Muscle of leg (tissue), 16 donors: ENCODE measurements around the gene GALNT13. TPM values are rescaled to one million over a fixed set of nuclear protein-coding genes. Genes with fewer than 3 reads are reported as not detected.

ENCODE experiments used
- DNase-seq: peaks from one replicate; pipeline ENCODE4 v3.0.0; 2013
- H3K27ac ChIP-seq: one replicate; pipeline ENCODE4 v1.5.1; 2013; ENCODE audit warnings: mild to moderate bottlenecking, low read length, control low read depth
- H3K27me3 ChIP-seq: one replicate; pipeline ENCODE4 v1.6.1; 2013; ENCODE audit warnings: low read length; ENCODE audit not compliant: control insufficient read depth, insufficient read depth
- H3K36me3 ChIP-seq: one replicate; pipeline ENCODE4 v1.6.1; 2013; ENCODE audit warnings: low read length; ENCODE audit not compliant: control insufficient read depth, insufficient read depth
- H3K4me1 ChIP-seq: one replicate; pipeline ENCODE4 v1.6.1; 2013; ENCODE audit warnings: low read length; ENCODE audit not compliant: control insufficient read depth, insufficient read depth
- H3K4me3 ChIP-seq: one replicate; pipeline ENCODE4 v1.5.1; 2013; ENCODE audit warnings: low read length, control low read depth
- H3K9me3 ChIP-seq: replicated peaks from 2 replicates; pipeline ENCODE4 v1.6.1; 2013; ENCODE audit warnings: low read depth, low read length; ENCODE audit not compliant: control insufficient read depth
- WGBS: methylation state at CpG from one replicate; pipeline ENCODE4 v1.1.5; 2013; ENCODE audit warnings: missing lambda C conversion rate; ENCODE audit not compliant: insufficient coverage; 5-methylcytosine and 5-hydroxymethylcytosine counted together
- long read RNA-seq, 11 donors: transcript quantifications; one replicate each; lab custom pipeline, GENCODE V29; 2026
- polyA plus RNA-seq, 8 donors: library from polyadenylated mRNA; unstranded; fragments of 120-200 nt; gene quantifications; one replicate each; pipeline versions ENCODE4 v1.2.1 to v1.2.3, GENCODE V29; 2013; ENCODE audit warnings: inconsistent platforms in 1 of 8, low replicate concordance in 1 of 8; ENCODE audit not compliant: insufficient read length in 8 of 8, insufficient read depth in 1 of 8
- total RNA-seq: library from RNA; stranded (reverse); fragments of 120-200 nt; gene quantifications from one replicate; pipeline ENCODE4 v1.2.4, GENCODE V29; 2013

GALNT13 gene
- 0.31 TPM for total RNA-seq
- 1 to 10 TPM in 1 of 8 donors, under 1 TPM in 7; 0.18 to 1.5 (median 0.46) TPM for polyA plus RNA-seq
- long read RNA-seq, donor 1, result 0 reads
- long read RNA-seq, donor 2, result 0 reads
- long read RNA-seq, donor 3, result 0 reads
- long read RNA-seq, donor 4, result 0 reads
- long read RNA-seq, donor 5, result 0 reads
- long read RNA-seq, donor 6, result 0 reads
- long read RNA-seq, donor 7, result 0 reads
- long read RNA-seq, donor 8, result 0 reads
- long read RNA-seq, donor 9, result 0 reads
- long read RNA-seq, donor 10, result 0 reads
- long read RNA-seq, donor 11, result 0 reads

GRCh38 chr2:153871231-153872221, at the start of gene GALNT13:
Gene GALNT13 (plus strand): TSS chr2:153871922.
- peaks cover 8% of the 10 kb centered on the region for H3K4me1 ChIP-seq
- H3K9me3 ChIP-seq, result no peaks in the 10 kb centered on the region
- under 1% methylated on average over 91 of the region's 93 CpGs for WGBS
- no peaks in the 10 kb centered on the region for H3K36me3 ChIP-seq
- peaks cover 30% of the 10 kb centered on the region for H3K27me3 ChIP-seq
- peak; percentile 77 for DNase-seq
- no peak within 1 kb of the TSS for H3K27ac ChIP-seq
- peak within 1 kb of the TSS; percentile 35 for H3K4me3 ChIP-seq

- no peaks in the 10 kb centered on the region for H3K36me3 ChIP-seq
- peaks cover 4% of the 10 kb centered on the region for H3K9me3 ChIP-seq
- H3K27me3 ChIP-seq, result no peaks in the 10 kb centered on the region
- H3K4me1 ChIP-seq, result no peaks in the 10 kb centered on the region
- no CpG with 5 or more reads among the region's 1 CpG for WGBS
- no peak overlapping the region for H3K4me3 ChIP-seq
- no peak for DNase-seq
- H3K27ac ChIP-seq, result no peak overlapping the region
These were observed 47.8 kb upstream of the GALNT13 start for GRCh38 chr2:153823880-153824279.

DNA sequence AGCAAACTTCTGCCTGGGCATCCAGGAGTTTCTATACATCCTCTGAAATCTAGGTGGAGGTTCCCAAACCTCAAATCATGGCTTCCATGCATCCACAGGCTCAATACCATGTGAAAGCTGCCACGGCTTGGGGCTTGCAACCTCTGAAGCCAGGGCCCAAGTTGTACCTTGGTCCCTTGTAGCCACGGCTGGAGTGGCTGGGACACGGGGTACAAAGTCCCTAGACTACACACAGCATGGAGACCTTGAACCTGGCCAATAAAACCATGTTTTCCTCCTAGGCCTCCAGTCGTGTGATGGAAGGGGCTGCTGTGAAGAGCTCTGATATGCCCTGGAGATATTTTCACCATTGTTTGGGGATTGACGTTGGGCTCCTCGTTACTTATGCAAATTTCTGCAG, 43.4 kb upstream of the GALNT13 start:
- peaks cover 3% of the 10 kb centered on the region for H3K9me3 ChIP-seq
- no peak overlapping the region for H3K4me3 ChIP-seq
- no peak for DNase-seq
- no peaks in the 10 kb centered on the region for H3K27me3 ChIP-seq
- H3K27ac ChIP-seq, result no peak overlapping the region
- no peaks in the 10 kb centered on the region for H3K4me1 ChIP-seq
- WGBS, result 87% methylated on average over 5 of the region's 6 CpGs
- no peaks in the 10 kb centered on the region for H3K36me3 ChIP-seq

- Histone ChIP-seq H3K36me3 (no peaks in the 10 kb centered on the region), H3K27ac (no peak overlapping the region), H3K9me3 (peaks cover 3% of the 10 kb centered on the region), H3K4me1 (no peaks in the 10 kb centered on the region), H3K4me3 (no peak overlapping the region), H3K27me3 (no peaks in the 10 kb centered on the region)
- WGBS, result no CpG with 5 or more reads among the region's 2 CpGs
- DNase-seq, result no peak
These were observed 37.1 kb upstream of the GALNT13 start for GRCh38 chr2:153834662-153835061.

- no peak overlapping the region for H3K4me3 ChIP-seq
- no peaks in the 10 kb centered on the region for H3K4me1 ChIP-seq
- no CpG with 5 or more reads among the region's 1 CpG for WGBS
- no peak for DNase-seq
- H3K36me3 ChIP-seq, result no peaks in the 10 kb centered on the region
- H3K27me3 ChIP-seq, result no peaks in the 10 kb centered on the region
- H3K27ac ChIP-seq, result no peak overlapping the region
- no peaks in the 10 kb centered on the region for H3K9me3 ChIP-seq
These were observed 13.5 kb upstream of the GALNT13 start for GRCh38 chr2:153858250-153858649.

DNA sequence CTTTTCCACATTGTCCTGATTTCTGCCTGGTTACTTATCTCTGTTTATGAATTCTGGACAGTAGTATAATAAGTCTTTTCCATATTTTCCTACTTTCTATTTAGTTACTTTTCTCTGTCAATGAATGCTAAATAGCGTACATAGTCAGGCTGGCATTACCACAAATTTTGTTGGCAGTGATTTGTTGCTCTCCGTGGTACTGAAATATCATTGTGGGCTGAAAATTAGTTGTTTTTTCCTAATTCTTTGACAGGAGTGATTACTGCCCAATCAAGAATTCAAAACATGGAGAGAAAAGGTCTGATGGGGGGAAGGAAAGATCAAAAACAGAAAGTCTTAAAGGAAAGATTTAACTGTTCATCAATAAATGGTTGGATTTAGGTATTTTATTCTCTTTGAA, 7.7 kb upstream of the GALNT13 start:
- no peak overlapping the region for H3K4me3 ChIP-seq
- DNase-seq, result no peak
- H3K9me3 ChIP-seq, result no peaks in the 10 kb centered on the region
- H3K27me3 ChIP-seq, result no peaks in the 10 kb centered on the region
- H3K27ac ChIP-seq, result no peak overlapping the region
- no peaks in the 10 kb centered on the region for H3K4me1 ChIP-seq
- H3K36me3 ChIP-seq, result no peaks in the 10 kb centered on the region
- WGBS, result no CpG with 5 or more reads among the region's 2 CpGs

- Histone ChIP-seq H3K36me3 (no peaks in the 10 kb centered on the region), H3K9me3 (no peaks in the 10 kb centered on the region), H3K4me3 (no peak overlapping the region), H3K27me3 (peaks cover 9% of the 10 kb centered on the region), H3K27ac (no peak overlapping the region), H3K4me1 (peaks cover 4% of the 10 kb centered on the region)
- DNase-seq, result no peak
These were observed 5.1 kb upstream of the GALNT13 start for GRCh38 chr2:153866595-153866994.

DNA sequence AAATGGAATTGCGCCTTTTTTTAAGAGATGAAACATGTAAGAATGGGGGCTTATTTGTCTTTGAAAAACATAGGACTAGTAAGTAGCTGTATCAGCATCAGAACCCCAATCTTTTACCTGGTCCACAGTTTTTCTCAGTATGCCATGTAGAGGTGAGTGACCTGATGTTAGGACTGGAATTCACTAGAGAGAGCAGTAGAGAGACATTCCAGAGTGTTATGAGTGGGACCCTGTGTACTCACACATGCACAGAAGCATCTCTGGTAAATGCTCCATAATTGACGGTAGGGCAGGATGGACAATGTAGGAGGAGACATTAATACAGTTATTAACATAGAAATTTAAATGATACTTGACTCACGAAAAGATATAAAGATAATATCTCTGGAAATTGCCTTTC, 1.4 kb upstream of the GALNT13 start:
- WGBS, result no CpG with 5 or more reads among the region's 3 CpGs
- Histone ChIP-seq H3K4me1 (peaks cover 8% of the 10 kb centered on the region), H3K27me3 (peaks cover 30% of the 10 kb centered on the region), H3K27ac (no peak overlapping the region), H3K36me3 (no peaks in the 10 kb centered on the region), H3K9me3 (no peaks in the 10 kb centered on the region), H3K4me3 (no peak overlapping the region)
- DNase-seq, result no peak

DNA sequence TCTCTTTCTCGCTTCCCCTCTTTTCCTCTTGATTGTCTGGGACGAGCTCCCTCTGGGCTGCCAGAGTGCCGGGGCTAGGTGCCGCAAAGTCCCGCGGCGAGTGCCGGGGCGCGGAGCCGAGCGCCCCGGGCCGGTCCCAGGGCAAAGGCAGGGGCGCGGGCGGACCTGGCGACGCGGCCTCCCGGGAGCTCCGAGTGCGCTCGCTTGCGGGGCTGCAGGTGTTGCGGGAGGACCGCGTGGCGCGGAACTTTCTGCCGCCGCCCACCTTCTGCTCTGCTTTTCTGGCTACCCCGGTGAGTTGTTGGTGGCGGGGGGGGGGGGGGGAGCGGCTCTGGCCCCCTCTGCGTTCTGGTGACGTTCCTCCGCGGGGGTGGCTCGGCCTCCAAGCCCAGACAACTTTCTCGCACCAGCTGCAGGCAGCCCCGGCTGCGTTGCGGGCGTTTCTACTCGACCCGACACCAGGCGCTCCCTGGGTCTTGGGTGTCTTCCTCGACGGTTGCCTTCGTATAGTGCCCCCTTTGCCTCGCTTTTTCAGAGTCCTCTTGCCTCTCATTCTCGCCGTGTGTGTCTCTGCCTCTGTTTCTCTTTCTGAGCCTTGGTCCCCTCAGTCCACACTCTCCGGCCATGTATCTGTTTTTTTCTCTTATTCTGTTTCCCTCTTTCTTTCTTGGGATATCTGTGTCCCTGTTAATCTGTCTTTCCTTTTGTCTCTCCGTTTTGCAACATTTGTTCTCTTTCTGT, 759 bp downstream of the GALNT13 start:
- WGBS, result under 1% methylated on average over 47 of the region's 56 CpGs
- no peak for DNase-seq
- no peaks in the 10 kb centered on the region for H3K36me3 ChIP-seq
- peaks cover 8% of the 10 kb centered on the region for H3K4me1 ChIP-seq
- H3K27me3 ChIP-seq, result peaks cover 30% of the 10 kb centered on the region
- H3K4me3 ChIP-seq, result no peak overlapping the region
- no peaks in the 10 kb centered on the region for H3K9me3 ChIP-seq
- no peak overlapping the region for H3K27ac ChIP-seq
